H1 (cell line): ENCODE data around the gene SYNGR3. TPM values are rescaled to one million over a fixed set of nuclear protein-coding genes. Genes with fewer than 3 reads are reported as not detected.
A peak's percentile ranks its signal among the peaks of the same experiment; 100 is the strongest.

Experiments used
- CTCF ChIA-PET: fragments of 300-600 bp; sonication (Branson Sonifier 250); formaldehyde crosslinking; loops from one replicate; lab custom pipeline; 2021; ENCODE audit not compliant: partially characterized antibody; lab: Charles Lee
- POLR2A ChIA-PET: fragments of 300-600 bp; sonication (Branson Sonifier 250); formaldehyde crosslinking; loops from one replicate; lab custom pipeline; 2021; ENCODE audit warnings: inconsistent platforms; ENCODE audit not compliant: partially characterized antibody; lab: Charles Lee
- DNase-seq, 2 experiments: peaks; one replicate each; pipeline versions ENCODE4 v3.0.0 to v3.0.0-alpha.2; 2010 to 2022; ENCODE audit warnings: low spot score in 2 of 2, low read depth in 1 of 2, mixed read lengths in 1 of 2
- FAIRE-seq: peaks from 2 replicates; lab custom pipeline; 2011; peaks lifted over from hg19 to GRCh38; lab: Jason Lieb, UNC
- H2AFZ ChIP-seq: 2 replicates; pipeline ENCODE4 v1.8.1; 2012; ENCODE audit warnings: low read length, inconsistent platforms
- H2AK5ac ChIP-seq: 2 replicates; pipeline ENCODE4 v1.6.1; 2013; ENCODE audit warnings: low read depth, low read length
- H2BK120ac ChIP-seq: replicated peaks from 2 replicates; pipeline ENCODE3; 2013; ENCODE audit warnings: low read depth, low read length, inconsistent platforms
- H2BK12ac ChIP-seq: 2 replicates; pipeline ENCODE4 v1.6.1; 2013; ENCODE audit warnings: low read depth, low read length
- H2BK15ac ChIP-seq: 2 replicates; pipeline ENCODE4 v1.6.1; 2013; ENCODE audit warnings: low read length
- H2BK20ac ChIP-seq: 2 replicates; pipeline ENCODE4 v1.6.1; 2013; ENCODE audit warnings: low read length
- H2BK5ac ChIP-seq: 2 replicates; pipeline ENCODE4 v1.6.1; 2013; ENCODE audit warnings: low read depth, low read length
- H3K14ac ChIP-seq: 2 replicates; pipeline ENCODE4 v1.6.1; 2013; ENCODE audit warnings: inconsistent platforms; ENCODE audit not compliant: insufficient read length
- H3K18ac ChIP-seq: 2 replicates; pipeline ENCODE4 v1.6.1; 2013; ENCODE audit warnings: low read length; ENCODE audit errors: extremely low read depth
- H3K23ac ChIP-seq: 2 replicates; pipeline ENCODE4 v1.6.1; 2013; ENCODE audit warnings: inconsistent platforms; ENCODE audit not compliant: insufficient read length
- H3K23me2 ChIP-seq: 2 replicates; pipeline ENCODE4 v1.6.1; 2013; ENCODE audit warnings: low read depth, low read length
- H3K27ac ChIP-seq: 2 replicates; pipeline ENCODE4 v1.6.1; 2011; ENCODE audit warnings: low read depth, low read length, inconsistent platforms
- H3K27me3 ChIP-seq, 4 experiments: replicated peaks in 1 of 4; 1 replicate in 1 of 4; 2 replicates in 3 of 4; pipeline versions ENCODE4 v1.6.1 to v1.8.1; 2011 to 2013; ENCODE audit warnings: low read length in 3 of 4, mild to moderate bottlenecking in 3 of 4, inconsistent platforms in 2 of 4, mixed read lengths in 2 of 4, moderate library complexity in 1 of 4; ENCODE audit not compliant: control insufficient read depth in 3 of 4, insufficient read depth in 3 of 4; ENCODE audit errors: extremely low read depth in 1 of 4
- H3K36me3 ChIP-seq, 4 experiments: 2 replicates each; pipeline versions ENCODE4 v1.6.1 to v1.8.1; 2011 to 2013; ENCODE audit warnings: mild to moderate bottlenecking in 4 of 4, low read length in 3 of 4, moderate library complexity in 2 of 4, control low read depth in 1 of 4, inconsistent platforms in 1 of 4; ENCODE audit not compliant: insufficient read depth in 4 of 4, control insufficient read depth in 2 of 4
- H3K4ac ChIP-seq: replicated peaks from 2 replicates; pipeline ENCODE3; 2013; ENCODE audit warnings: low read length, low read depth, mixed read lengths, inconsistent platforms; ENCODE audit not compliant: insufficient read length
- H3K4me1 ChIP-seq, 4 experiments: replicated peaks in 1 of 4; 1 replicate in 1 of 4; 2 replicates in 3 of 4; pipeline versions ENCODE4 v1.6.1 to v1.8.1; 2011 to 2013; ENCODE audit warnings: low read length in 3 of 4, inconsistent platforms in 2 of 4, mixed read lengths in 1 of 4; ENCODE audit not compliant: insufficient read depth in 4 of 4, control insufficient read depth in 3 of 4
- H3K4me2 ChIP-seq, 2 experiments: 2 replicates each; pipeline versions ENCODE4 v1.6.1 to v1.8.1; 2011 to 2013; ENCODE audit warnings: low read depth in 2 of 2, low read length in 2 of 2, control low read depth in 1 of 2, inconsistent platforms in 1 of 2, mild to moderate bottlenecking in 1 of 2; ENCODE audit not compliant: insufficient read depth in 1 of 2
- H3K4me3 ChIP-seq, 4 experiments: fragments of 200-600, 300-600 bp in 1 of 4; sonication (generic), shearing (Covaris generic), sonication (Bioruptor Twin) in 1 of 4; 2 replicates each; pipeline versions ENCODE4 v1.5.1 to v1.8.1; 2011 to 2016; ENCODE audit warnings: low read length in 4 of 4, low read depth in 3 of 4, control low read depth in 2 of 4, inconsistent platforms in 2 of 4, mild to moderate bottlenecking in 2 of 4, mixed read lengths in 1 of 4, moderate library complexity in 1 of 4; ENCODE audit not compliant: insufficient read depth in 2 of 4; ENCODE audit errors: extremely low read depth in 1 of 4
- H3K56ac ChIP-seq: replicated peaks from 2 replicates; pipeline ENCODE3; 2013; ENCODE audit warnings: low read depth, mild to moderate bottlenecking, mixed read lengths, low read length, inconsistent platforms; ENCODE audit not compliant: insufficient read length
- H3K79me1 ChIP-seq: 2 replicates; pipeline ENCODE4 v1.6.1; 2013; ENCODE audit warnings: low read depth, low read length, control low read depth
- H3K79me2 ChIP-seq, 2 experiments: 2 replicates each; pipeline versions ENCODE4 v1.6.1 to v1.8.1; 2012 to 2013; ENCODE audit warnings: low read length in 2 of 2, mild to moderate bottlenecking in 2 of 2, inconsistent platforms in 1 of 2; ENCODE audit not compliant: insufficient read depth in 2 of 2, control insufficient read depth in 1 of 2
- H3K9ac ChIP-seq, 4 experiments: replicated peaks in 1 of 4; 1 replicate in 1 of 4; 2 replicates in 3 of 4; pipeline versions ENCODE4 v1.6.1 to v1.8.1; 2011 to 2013; ENCODE audit warnings: low read depth in 3 of 4, low read length in 3 of 4, control low read depth in 2 of 4, mild to moderate bottlenecking in 2 of 4, moderate library complexity in 2 of 4, inconsistent platforms in 1 of 4; ENCODE audit errors: extremely low read depth in 1 of 4
- H3K9me3 ChIP-seq, 2 experiments: 2 replicates each; pipeline versions ENCODE4 v1.6.1 to v1.8.1; 2012 to 2013; ENCODE audit warnings: mild to moderate bottlenecking in 2 of 2, moderate library complexity in 2 of 2, control low read depth in 1 of 2, inconsistent platforms in 1 of 2, low read depth in 1 of 2, low read length in 1 of 2, mixed read lengths in 1 of 2; ENCODE audit not compliant: insufficient read depth in 2 of 2
- H4K20me1 ChIP-seq, 2 experiments: replicated peaks in 1 of 2; 2 replicates each; pipeline versions ENCODE3 to v1.8.1; 2011 to 2013; ENCODE audit warnings: inconsistent platforms in 2 of 2, low read length in 2 of 2, mild to moderate bottlenecking in 1 of 2; ENCODE audit not compliant: insufficient read depth in 2 of 2, control insufficient read depth in 1 of 2
- H4K5ac ChIP-seq: 2 replicates; pipeline ENCODE4 v1.6.1; 2013; ENCODE audit warnings: low read length, low read depth, mixed read lengths, inconsistent platforms; ENCODE audit not compliant: insufficient read length
- H4K8ac ChIP-seq: 2 replicates; pipeline ENCODE4 v1.8.0; 2013; ENCODE audit warnings: mild to moderate bottlenecking, moderate library complexity, low read length, inconsistent platforms; ENCODE audit not compliant: insufficient read depth; ENCODE audit errors: extremely low read depth
- H4K91ac ChIP-seq: replicated peaks from 2 replicates; pipeline ENCODE3; 2013; ENCODE audit warnings: low read length, mixed read lengths, inconsistent platforms; ENCODE audit not compliant: insufficient read length
- ATF2 ChIP-seq: IDR thresholded peaks from 2 replicates; pipeline ENCODE4 v1.6.1; 2012; ENCODE audit warnings: low read length, inconsistent platforms
- TBP ChIP-seq: IDR thresholded peaks from 2 replicates; pipeline ENCODE4 v1.6.1; 2011; ENCODE audit warnings: low read depth, low read length, improper control_type of control experiment
- WGBS, 2 experiments: shearing (Covaris generic) in 1 of 2; methylation state at CpG; one replicate each; pipeline versions ENCODE4 v1.1.6 to v1.1.7; 2013 to 2015; ENCODE audit warnings: low lambda C conversion rate in 2 of 2, mixed read lengths in 2 of 2, inconsistent platforms in 1 of 2, low coverage in 1 of 2, missing lambda C conversion rate in 1 of 2; ENCODE audit not compliant: insufficient replicate concordance in 2 of 2, insufficient coverage in 1 of 2, insufficient read length in 1 of 2; ENCODE audit errors: extremely low coverage in 1 of 2, missing lambda C conversion rate in 1 of 2; 5-methylcytosine and 5-hydroxymethylcytosine counted together
- polyA plus RNA-seq, 7 experiments: library from polyadenylated mRNA; depleted of rRNA in 3 of 7; stranded (reverse) in 5 of 7; unstranded in 2 of 7; fragments of >200 nt in 5 of 7; fragments of 200-250 nt in 2 of 7; gene quantifications; 1 replicate in 5 of 7; 2 replicates in 1 of 7; 4 replicates in 1 of 7; pipeline versions ENCODE4 v1.2.1 to v1.2.3, GENCODE V29; 2011 to 2013; ENCODE audit warnings: missing spikeins in 2 of 7, mixed read lengths in 2 of 7
- total RNA-seq: library from RNA; stranded (reverse); fragmentation: NEBNext Ultra II Directional; extraction: Animal tissue kit (Norgen Biotek cat#: 25700); gene quantifications from 2 replicates; pipeline ENCODE4 v1.2.1, GENCODE V29; 2021

SYNGR3 gene
- total and polyA plus RNA-seq, 2 of the 8 experiments (the other 6 are each of a cell fraction or from before 2014, with no cell fraction given), result 36.2 to 49.9 TPM

DNA sequence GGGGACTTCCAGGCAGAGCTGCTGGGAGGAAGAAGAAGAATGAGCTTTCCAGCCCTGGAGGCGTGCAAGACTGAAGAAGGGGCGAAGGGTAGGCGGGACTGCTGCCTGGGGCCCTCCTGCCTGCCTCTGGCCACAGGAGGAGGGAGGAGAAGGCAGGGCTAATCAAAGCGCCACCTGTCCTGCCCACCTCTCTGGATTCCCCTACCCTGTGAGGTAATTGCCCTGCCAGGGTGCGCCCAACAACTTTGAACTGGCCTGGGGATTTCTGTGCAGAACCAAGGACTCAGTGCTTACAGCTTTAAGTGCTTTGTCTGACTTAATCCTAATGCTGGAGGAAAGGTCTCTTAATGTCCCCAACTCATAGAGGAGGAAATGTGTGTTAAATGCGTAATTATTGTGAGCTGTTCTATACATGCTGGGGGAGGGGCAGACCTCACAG is 8.4 kb upstream of the SYNGR3 start, which contains the start of gene NOXO1:
Gene NOXO1, minus strand, starts transcription at position 72 of the 439 bp plus-strand sequence. CDS start 290 bp downstream, outside the sequence.
- Histone ChIP-seq H3K14ac (no peak within 1 kb of the TSS), H2BK20ac (no peak within 1 kb of the TSS), H2BK5ac (no peak within 1 kb of the TSS), H2BK12ac (no peak within 1 kb of the TSS), H3K79me2 (peaks cover 0 to 9% of the 10 kb centered on the region in 2 experiments; a peak in 1 of 4 replicates), H3K4ac (no peak within 1 kb of the TSS), H3K9ac (no peak within 1 kb of the TSS), H3K23ac (no peak within 1 kb of the TSS), H2BK15ac (peak within 1 kb of the TSS; percentile 61; the same call in 1 of the 2 replicates), H2AFZ (no peak within 1 kb of the TSS), H3K18ac (peak within 1 kb of the TSS; percentile 32), H3K23me2 (peaks cover 26% of the 10 kb centered on the region), H2BK120ac (no peak within 1 kb of the TSS), H3K4me3 (peak within 1 kb of the TSS in 3 of 4 experiments; percentile 31 to 61 (median 38); a peak in 6 of 8 replicates), H3K9me3 (no peaks in the 10 kb centered on the region), H3K27ac (no peak within 1 kb of the TSS), H3K4me1 (peaks cover 3 to 40% (median 27%) of the 10 kb centered on the region in 4 experiments), H3K36me3 (peaks cover 2 to 19% (median 10%) of the 10 kb centered on the region in 4 experiments; a peak in 5 of 8 replicates), H4K91ac (no peak within 1 kb of the TSS), H4K20me1 (peaks cover 0 to 12% of the 10 kb centered on the region in 2 experiments), H3K56ac (no peak within 1 kb of the TSS), H4K5ac (no peak within 1 kb of the TSS), H3K27me3 (peaks cover 8 to 40% (median 39%) of the 10 kb centered on the region in 4 experiments; a peak in 6 of 7 replicates), H2AK5ac (no peak within 1 kb of the TSS), H4K8ac (peak within 1 kb of the TSS; percentile 12; the same call in 1 of the 2 replicates), H3K79me1 (no peaks in the 10 kb centered on the region), H3K4me2 (peak within 1 kb of the TSS; percentile 87 to 91)
- CTCF ChIA-PET, result interaction anchor here (0.6 to 3.1 kb wide), 7 partner anchors 9 to 198 kb away, joined by 3 to 8 read pairs (median 4); no protein-coding TSS in a partner anchor
- DNase-seq, result peak in 1 of 2 experiments; percentile 49
- POLR2A ChIA-PET, result interaction anchor here (0.8 to 28.2 kb wide), 10 partner anchors 9 to 199 kb away, joined by 3 to 736 read pairs (median 4); partner anchors contain the start of genes NDUFB10, NUBP2, RNF151 and RPS2
- WGBS, 2 experiments, result 57% methylated on average over 4 of the region's 6 CpGs; no CpG with 5 or more reads in 1 of the 2 experiments
- TF ChIP-seq TBP, result no peak
- TF ChIP-seq ATF2, result 0 out of 2 replicates have a peak, but pooled peaks have one; percentile 31
- FAIRE-seq, result no peak
